H1 (cell line): ENCODE measurements around the gene CAMK2D. TPM values are rescaled to one million over a fixed set of nuclear protein-coding genes. Genes with fewer than 3 reads are reported as not detected.

ENCODE experiments used
- CEBPB ChIP-seq: IDR thresholded peaks from 2 replicates; pipeline ENCODE4 v1.6.1; 2012; ENCODE audit warnings: low read depth, low read length
- POLR2AphosphoS5 ChIP-seq: IDR thresholded peaks from 2 replicates; pipeline ENCODE4 v1.6.1; 2011; ENCODE audit warnings: low read depth, low read length
- SIX5 ChIP-seq: IDR thresholded peaks from 2 replicates; pipeline ENCODE4 v1.6.1; 2011; ENCODE audit warnings: mild to moderate bottlenecking, low read depth, low read length
- TAF7 ChIP-seq: optimal IDR thresholded peaks from 2 replicates; pipeline ENCODE3; 2011; ENCODE audit warnings: low read depth, mild to moderate bottlenecking, inconsistent platforms, low read length, moderate library complexity, borderline replicate concordance
- polyA plus RNA-seq, 7 experiments: library from polyadenylated mRNA; depleted of rRNA in 3 of 7; stranded (reverse) in 5 of 7; unstranded in 2 of 7; fragments of >200 nt in 5 of 7; fragments of 200-250 nt in 2 of 7; gene quantifications; 1 replicate in 5 of 7; 2 replicates in 1 of 7; 4 replicates in 1 of 7; pipeline versions ENCODE4 v1.2.1 to v1.2.3, GENCODE V29; 2011 to 2013; ENCODE audit warnings: missing spikeins in 2 of 7, mixed read lengths in 2 of 7
- total RNA-seq: library from RNA; stranded (reverse); fragmentation: NEBNext Ultra II Directional; extraction: Animal tissue kit (Norgen Biotek cat#: 25700); gene quantifications from 2 replicates; pipeline ENCODE4 v1.2.1, GENCODE V29; 2021

Gene CAMK2D
- total and polyA plus RNA-seq, 2 of the 8 experiments (the other 6 are each of a cell fraction or from before 2014, with no cell fraction given): 3.2 to 7.0 TPM

DNA sequence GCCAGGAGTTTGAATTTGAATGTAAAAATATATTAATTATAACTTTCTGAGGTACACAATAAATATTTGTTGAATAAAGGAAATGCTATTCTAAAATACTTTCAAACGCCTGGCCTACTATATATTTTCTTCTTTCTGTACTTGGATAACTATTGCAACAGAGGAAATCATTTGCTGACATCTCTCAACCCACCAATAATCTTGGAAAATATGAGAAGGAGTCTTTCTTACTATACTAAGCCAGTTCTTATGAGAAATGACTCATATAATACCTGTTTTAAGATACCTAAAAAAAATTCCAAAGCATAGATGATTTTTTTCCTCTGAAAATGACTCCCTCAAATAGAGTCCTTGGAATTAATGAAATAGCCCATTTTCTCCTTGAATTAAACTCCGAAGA is 64.1 kb downstream of the CAMK2D start (continued):
- no peak for TF ChIP-seq SIX5
- no peak for TF ChIP-seq TAF7
- no peak for TF ChIP-seq POLR2AphosphoS5
- no peak for TF ChIP-seq CEBPB
- TF ChIP-seq, all 59 proteins: peak for 0
